PC-9 (cell line): ENCODE data around the gene C1QBP. TPM values are rescaled to one million over a fixed set of nuclear protein-coding genes. Genes with fewer than 3 reads are reported as not detected.

Experiments
- BruUV-seq: library from RNA; stranded (reverse); fragments of 400-500 nt; replicated peaks from 2 replicates; lab custom pipeline; 2021; lab: Mats Ljungman, UMichigan
- CTCF ChIA-PET: fragments of 300-600 bp; sonication (Branson Sonifier 250); formaldehyde crosslinking; loops from one replicate; lab custom pipeline; 2022; ENCODE audit warnings: antibody characterized with exemption; lab: Charles Lee
- POLR2A ChIA-PET: fragments of 300-600 bp; sonication (Branson Sonifier 250); formaldehyde crosslinking; loops from one replicate; lab custom pipeline; 2022; ENCODE audit warnings: antibody characterized with exemption; ENCODE audit not compliant: unreplicated experiment; lab: Charles Lee
- DNase-seq, 2 experiments: peaks; one replicate each; pipeline versions ENCODE4 v3.0.0 to v3.0.0-alpha.2; 2015 to 2022; ENCODE audit warnings: mixed read lengths in 1 of 2
- H2AFZ ChIP-seq: fragments of 200-600 bp; sonication (generic); 2 replicates; pipeline ENCODE4 v1.8.1; 2017; ENCODE audit warnings: antibody characterized with exemption
- H3F3A ChIP-seq: fragments of 200-600 bp; sonication (generic); 2 replicates; pipeline ENCODE4 v1.8.1; 2017; ENCODE audit warnings: antibody characterized with exemption, mild to moderate bottlenecking, low read depth; ENCODE audit not compliant: insufficient read depth
- H3K27ac ChIP-seq: fragments of 200-600 bp; sonication (generic); 2 replicates; pipeline ENCODE4 v1.6.1; 2016; ENCODE audit warnings: mixed run types
- H3K27me3 ChIP-seq: fragments of 200-600 bp; sonication (generic); 2 replicates; pipeline ENCODE4 v1.6.1; 2016; ENCODE audit warnings: low read depth, mixed run types; ENCODE audit not compliant: insufficient read depth
- H3K36me3 ChIP-seq: fragments of 200-600 bp; sonication (generic); 2 replicates; pipeline ENCODE4 v1.6.1; 2016; ENCODE audit warnings: low read depth, mixed run types
- H3K4me1 ChIP-seq: fragments of 200-600 bp; sonication (generic); replicated peaks from 2 replicates; pipeline ENCODE4 v1.6.1; 2016; ENCODE audit warnings: mixed run types; ENCODE audit not compliant: insufficient read depth
- H3K4me2 ChIP-seq: fragments of 200-600 bp; sonication (generic); 2 replicates; pipeline ENCODE4 v1.6.1; 2017; ENCODE audit warnings: mixed run types
- H3K4me3 ChIP-seq: fragments of 200-600 bp; sonication (generic); 2 replicates; pipeline ENCODE4 v1.6.1; 2016; ENCODE audit warnings: mixed run types
- H3K79me2 ChIP-seq: fragments of 200-600 bp; sonication (generic); 2 replicates; pipeline ENCODE4 v1.6.1; 2017; ENCODE audit warnings: low read depth, mixed run types
- H3K9me2 ChIP-seq: fragments of 200-600 bp; sonication (generic); 2 replicates; pipeline ENCODE4 v1.8.1; 2017; ENCODE audit warnings: mild to moderate bottlenecking; ENCODE audit not compliant: insufficient read depth
- H3K9me3 ChIP-seq: fragments of 200-600 bp; sonication (generic); 2 replicates; pipeline ENCODE4 v1.8.1; 2016; ENCODE audit warnings: low read depth; ENCODE audit not compliant: insufficient read depth
- H4K20me1 ChIP-seq: fragments of 200-600 bp; sonication (generic); 2 replicates; pipeline ENCODE4 v1.8.1; 2017; ENCODE audit not compliant: insufficient read depth
- EZH2 ChIP-seq: fragments of 200-600 bp; sonication (generic); IDR thresholded peaks from 2 replicates; pipeline ENCODE4 v1.8.0; 2017; ENCODE audit warnings: antibody characterized with exemption, low read depth
- intact Hi-C: fragments of 100-400 bp; cut with micrococcal nuclease; formaldehyde crosslinking; loops from one replicate; pipeline ENCODE4 v1.10.0; 2022; ENCODE audit not compliant: unreplicated experiment
- total RNA-seq: library from RNA; stranded (reverse); gene quantifications from 2 replicates; pipeline ENCODE4 v1.2.3, GENCODE V29; 2021
- TF ChIP-seq, protein P1 (sequence below): fragments of 200-600 bp; sonication (generic); conservative IDR thresholded peaks from 2 replicates; pipeline ENCODE4 v1.6.1; 2017; ENCODE audit warnings: mixed run types, antibody characterized with exemption, mild to moderate bottlenecking, moderate library complexity

Gene C1QBP
- total RNA-seq, 1 experiment from 2014 or later, result 230 TPM

DNA sequence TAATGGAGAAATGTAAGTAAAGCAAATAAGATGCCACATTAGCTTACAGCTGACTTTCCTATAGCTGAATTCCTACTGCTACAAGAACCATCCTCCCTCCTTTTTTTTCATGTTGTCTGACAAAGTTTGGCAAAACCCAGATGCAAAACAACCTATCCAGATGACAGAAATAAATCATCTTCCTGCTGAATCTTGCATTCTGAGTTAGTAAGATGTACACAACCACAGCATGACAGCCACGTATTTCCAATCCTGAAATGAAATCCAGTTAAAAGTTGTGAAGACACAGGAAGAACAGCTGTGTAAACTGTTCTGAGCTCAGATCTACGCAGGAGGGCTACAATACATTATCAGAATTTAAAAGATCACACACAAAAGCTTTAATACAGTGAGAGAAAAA is 35.0 kb upstream of the C1QBP start:
- Histone ChIP-seq H3K9me3 (no peaks in the 10 kb centered on the region), H3K4me1 (0 out of 2 replicates have a peak, but pooled peaks cover 4% of the 10 kb centered on the region), H3K27ac (no peak overlapping the region), H3K9me2 (no peaks in the 10 kb centered on the region), H4K20me1 (peaks cover 11% of the 10 kb centered on the region; the same call in 1 of the 2 replicates), H3K27me3 (no peaks in the 10 kb centered on the region), H2AFZ (no peak overlapping the region), H3K4me3 (no peak overlapping the region), H3F3A (peaks cover 24% of the 10 kb centered on the region), H3K4me2 (no peak overlapping the region), H3K36me3 (peaks cover 39% of the 10 kb centered on the region), H3K79me2 (no peaks in the 10 kb centered on the region)
- POLR2A ChIA-PET, result interaction anchor here (0.6 kb wide), 1 partner anchor 365 kb away, joined by 3 read pairs; no protein-coding TSS in a partner anchor
- CTCF ChIA-PET, result no interaction called here
- no TSS peak for BruUV-seq
- intact Hi-C loops, result no loop called here
- TF ChIP-seq, protein P1, sequence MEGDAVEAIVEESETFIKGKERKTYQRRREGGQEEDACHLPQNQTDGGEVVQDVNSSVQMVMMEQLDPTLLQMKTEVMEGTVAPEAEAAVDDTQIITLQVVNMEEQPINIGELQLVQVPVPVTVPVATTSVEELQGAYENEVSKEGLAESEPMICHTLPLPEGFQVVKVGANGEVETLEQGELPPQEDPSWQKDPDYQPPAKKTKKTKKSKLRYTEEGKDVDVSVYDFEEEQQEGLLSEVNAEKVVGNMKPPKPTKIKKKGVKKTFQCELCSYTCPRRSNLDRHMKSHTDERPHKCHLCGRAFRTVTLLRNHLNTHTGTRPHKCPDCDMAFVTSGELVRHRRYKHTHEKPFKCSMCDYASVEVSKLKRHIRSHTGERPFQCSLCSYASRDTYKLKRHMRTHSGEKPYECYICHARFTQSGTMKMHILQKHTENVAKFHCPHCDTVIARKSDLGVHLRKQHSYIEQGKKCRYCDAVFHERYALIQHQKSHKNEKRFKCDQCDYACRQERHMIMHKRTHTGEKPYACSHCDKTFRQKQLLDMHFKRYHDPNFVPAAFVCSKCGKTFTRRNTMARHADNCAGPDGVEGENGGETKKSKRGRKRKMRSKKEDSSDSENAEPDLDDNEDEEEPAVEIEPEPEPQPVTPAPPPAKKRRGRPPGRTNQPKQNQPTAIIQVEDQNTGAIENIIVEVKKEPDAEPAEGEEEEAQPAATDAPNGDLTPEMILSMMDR, result no peak
- TF ChIP-seq EZH2, result no peak
- no peak for DNase-seq

- no peak for TF ChIP-seq EZH2
- TF ChIP-seq, protein P1, result no peak
- Histone ChIP-seq H2AFZ (no peak overlapping the region), H3K79me2 (peaks cover 11% of the 10 kb centered on the region), H3K4me2 (no peak overlapping the region), H3K27me3 (no peaks in the 10 kb centered on the region), H4K20me1 (peaks cover 13% of the 10 kb centered on the region; the same call in 1 of the 2 replicates), H3K9me2 (no peaks in the 10 kb centered on the region), H3K4me3 (no peak overlapping the region), H3K4me1 (0 out of 2 replicates have a peak, but pooled peaks cover 4% of the 10 kb centered on the region), H3K9me3 (no peaks in the 10 kb centered on the region), H3K36me3 (peaks cover 27% of the 10 kb centered on the region), H3F3A (peaks cover 24% of the 10 kb centered on the region), H3K27ac (0 out of 2 replicates have a peak overlapping the region, but pooled peaks have one; percentile 1)
- intact Hi-C loops, result no loop called here
- ChIA-PET CTCF (no interaction called here), POLR2A (no interaction called here)
- DNase-seq, result no peak
- BruUV-seq, result no TSS peak
Measured at GRCh38 chr17:5472511-5472910, 33.6 kb upstream of the C1QBP start.

GRCh38 chr17:5468075-5468473 is 29.1 kb upstream of the C1QBP start:
- Histone ChIP-seq H4K20me1 (peaks cover 38% of the 10 kb centered on the region; the same call in 1 of the 2 replicates), H3K9me2 (no peaks in the 10 kb centered on the region), H3K4me3 (peak overlapping the region; percentile 84), H3F3A (peaks cover 20% of the 10 kb centered on the region), H3K9me3 (no peaks in the 10 kb centered on the region), H3K4me2 (peak overlapping the region; percentile 94), H3K27ac (peak overlapping the region; percentile 16; the same call in 1 of the 2 replicates), H3K36me3 (no peaks in the 10 kb centered on the region), H3K79me2 (peaks cover 55% of the 10 kb centered on the region), H3K4me1 (peaks cover 18% of the 10 kb centered on the region), H2AFZ (peak overlapping the region; percentile 99), H3K27me3 (no peaks in the 10 kb centered on the region)
- intact Hi-C loops, result loop anchor here (5.0 kb wide), 1 partner anchor 46 kb away; the partner anchor contains the start of gene RPAIN
- CTCF ChIA-PET, result interaction anchor here (0.6 kb wide), 2 partner anchors 486 to 1668 kb away, joined by 3 read pairs; no protein-coding TSS in a partner anchor
- no TSS peak for BruUV-seq
- no peak for DNase-seq
- POLR2A ChIA-PET, result no interaction called here
- TF ChIP-seq, protein P1, result no peak
- no peak for TF ChIP-seq EZH2
